ES-I3 (cell line): ENCODE results near the gene ITIH6.
"Not testable (repeated sequence)": the region's sequence is repeated elsewhere in the genome, so short reads cannot be mapped to it uniquely, and the experiment has no call there.

Source experiments
- H3K36me3 ChIP-seq: 2 replicates; pipeline ENCODE4 v1.6.1; 2013; ENCODE audit warnings: mild to moderate bottlenecking, low read length, control low read depth, moderate library complexity; ENCODE audit not compliant: insufficient read depth
- H3K4me1 ChIP-seq: 2 replicates; pipeline ENCODE4 v1.6.1; 2013; ENCODE audit warnings: mild to moderate bottlenecking, control low read depth, low read length; ENCODE audit not compliant: insufficient read depth
- H3K9ac ChIP-seq: 2 replicates; pipeline ENCODE4 v1.6.1; 2013; ENCODE audit warnings: low read depth, mild to moderate bottlenecking, low read length, moderate library complexity
- H3K9me3 ChIP-seq: 2 replicates; pipeline ENCODE4 v1.6.1; 2013; ENCODE audit warnings: mild to moderate bottlenecking, low read length, moderate library complexity; ENCODE audit not compliant: control insufficient read depth, insufficient read depth

The ITIH6 gene

DNA sequence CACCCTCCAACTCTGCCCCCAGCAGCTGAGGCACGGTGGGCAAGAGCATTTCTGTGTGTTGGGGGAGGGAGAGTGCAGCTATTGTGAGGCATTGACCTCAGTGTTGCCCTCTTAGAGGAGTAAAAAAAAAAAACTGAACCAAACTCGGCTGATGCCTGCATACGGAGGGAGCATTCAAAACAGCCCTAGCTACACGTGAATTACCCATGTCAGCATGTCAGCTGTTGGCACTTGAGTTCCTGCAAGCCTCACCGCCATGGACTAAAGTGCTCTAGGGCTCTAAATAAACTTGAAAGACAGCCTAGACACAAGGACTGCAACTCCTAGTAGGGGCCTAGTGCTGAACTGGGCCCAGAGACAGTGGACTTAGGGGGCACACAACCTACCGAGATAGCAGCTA is 22.0 kb downstream of the ITIH6 start:
- Histone ChIP-seq H3K4me1 (peaks cover 14% of the 10 kb centered on the region), H3K9me3 (no peaks in the 10 kb centered on the region), H3K36me3 (no peaks in the 10 kb centered on the region), H3K9ac (no peak overlapping the region)

DNA sequence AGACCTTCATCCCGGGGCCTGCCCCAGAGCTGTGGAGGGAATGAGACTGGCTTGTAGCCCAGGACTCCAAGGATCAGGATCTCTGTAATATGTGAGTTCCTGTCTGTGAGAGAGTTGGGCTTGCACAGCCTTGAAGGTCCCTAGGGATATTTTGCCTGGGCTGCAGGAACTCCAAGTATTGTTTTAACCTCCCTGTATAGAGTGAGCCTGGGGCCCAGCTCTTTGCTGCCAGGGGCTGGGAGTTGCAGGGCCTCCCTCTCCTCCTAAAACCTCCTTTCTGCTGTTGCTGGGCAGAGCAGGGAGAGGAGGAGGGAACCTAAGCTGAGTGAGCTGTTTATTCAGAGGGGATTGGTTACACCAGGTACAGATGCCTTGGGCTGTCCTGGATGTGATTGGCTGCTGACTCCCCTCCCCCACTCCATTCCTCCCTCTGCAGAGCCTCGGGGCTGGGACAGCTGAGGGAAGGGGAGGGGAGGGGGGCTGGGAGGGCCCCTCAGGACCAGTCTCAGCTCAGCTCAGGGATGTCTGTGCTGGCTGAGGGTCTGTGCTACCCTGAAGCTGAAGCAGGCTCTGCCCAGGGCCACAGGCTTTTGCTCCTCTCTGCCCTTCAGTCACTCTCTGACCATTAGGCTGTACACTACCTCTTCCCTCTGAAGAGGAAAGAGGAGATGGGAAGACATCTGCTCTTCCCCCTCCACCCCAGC is 23.5 kb downstream of the ITIH6 start:
- not testable (repeated sequence) for H3K9ac ChIP-seq, H3K9me3 ChIP-seq, H3K36me3 ChIP-seq
- peaks cover 14% of the 10 kb centered on the region for H3K4me1 ChIP-seq

DNA sequence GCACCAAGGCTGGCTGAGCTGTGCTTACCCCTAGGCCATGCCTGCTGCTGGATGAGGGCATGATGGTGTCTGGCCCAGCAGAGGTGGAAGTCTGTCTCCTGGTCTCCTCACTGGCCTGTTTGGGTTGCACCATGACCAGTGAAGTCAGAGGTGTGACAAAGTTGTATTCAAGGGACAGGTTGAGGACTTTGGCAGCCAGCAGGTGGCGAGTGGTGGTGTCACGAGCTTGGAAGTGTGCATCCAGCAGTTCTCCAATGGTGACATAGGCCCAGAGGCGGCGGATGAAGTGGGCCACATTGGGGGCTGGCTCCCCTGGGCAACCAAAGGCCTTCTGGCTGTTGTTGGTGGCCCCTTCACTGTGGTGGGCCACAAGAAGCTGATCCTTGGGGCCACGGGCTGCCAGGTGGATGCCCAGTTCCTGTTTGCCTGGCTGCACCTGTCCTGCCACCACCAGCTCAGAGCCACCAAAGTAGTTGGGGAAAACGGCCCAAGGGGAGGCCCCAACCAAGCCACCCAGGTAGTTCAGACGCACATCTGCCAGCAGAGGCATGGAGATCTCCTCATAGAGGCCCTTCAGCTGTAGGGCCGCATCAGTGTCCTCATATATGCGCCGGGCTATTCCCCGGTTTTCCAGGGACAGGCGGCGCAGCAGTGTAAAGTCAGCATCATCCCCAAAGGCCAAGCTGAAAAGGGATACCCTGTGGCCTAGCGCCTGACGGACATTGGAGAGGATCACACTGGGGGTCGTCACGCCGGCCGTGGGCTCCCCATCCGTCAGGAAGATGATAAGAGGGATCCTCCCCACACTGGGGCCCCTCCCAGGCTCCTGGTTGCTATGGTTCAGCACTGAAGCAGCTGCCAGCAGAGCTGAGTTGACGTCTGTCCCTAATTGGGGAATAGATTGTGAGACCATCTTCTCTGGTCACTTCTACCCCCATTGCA is 39.7 kb downstream of the ITIH6 start:
- Histone ChIP-seq H3K4me1 (peaks cover 8% of the 10 kb centered on the region; the same call in 1 of the 2 replicates), H3K9me3 (no peaks in the 10 kb centered on the region), H3K36me3 (no peaks in the 10 kb centered on the region), H3K9ac (no peak overlapping the region)

DNA sequence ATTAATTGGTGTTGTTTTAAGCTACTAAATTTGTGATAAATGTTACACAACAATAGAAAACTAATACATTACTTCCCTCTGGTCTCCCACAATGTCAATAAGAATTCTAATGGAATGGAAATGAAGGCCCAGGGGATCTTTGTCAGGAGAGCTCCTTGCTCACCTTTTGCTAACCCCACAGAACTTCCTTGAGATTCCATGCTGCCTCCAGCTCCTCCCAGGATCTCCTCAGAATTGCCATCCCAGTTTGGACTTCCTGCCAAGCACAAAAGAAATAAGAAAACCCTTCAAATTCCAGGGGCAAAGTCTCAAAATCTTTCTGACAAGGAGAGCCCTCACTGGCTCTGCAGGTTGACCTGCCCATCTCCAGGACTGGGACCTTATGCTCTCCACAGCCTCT is 43.2 kb downstream of the ITIH6 start:
- Histone ChIP-seq H3K9ac (no peak overlapping the region), H3K36me3 (no peaks in the 10 kb centered on the region)

DNA sequence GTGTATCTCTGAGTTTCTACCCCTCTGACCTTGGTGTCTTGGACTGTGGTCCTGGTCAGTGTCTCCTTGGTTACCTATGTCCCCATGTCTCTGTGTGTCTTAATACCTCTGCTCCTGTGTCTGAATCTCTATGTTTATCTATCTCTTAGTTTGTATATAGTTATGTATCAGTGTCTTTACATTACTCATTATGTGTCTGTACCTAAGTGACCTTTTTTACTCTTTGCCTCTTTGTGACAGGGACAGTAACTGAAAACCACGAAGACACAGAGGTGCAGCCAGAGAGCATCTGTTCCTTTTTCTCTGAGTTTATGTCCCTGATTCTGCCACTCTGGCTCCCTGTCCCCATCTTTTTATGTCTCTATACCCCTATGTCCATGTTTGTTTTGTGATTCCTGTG is 49.4 kb downstream of the ITIH6 start:
- Histone ChIP-seq H3K4me1 (no peaks in the 10 kb centered on the region), H3K9me3 (no peaks in the 10 kb centered on the region), H3K36me3 (no peaks in the 10 kb centered on the region), H3K9ac (no peak overlapping the region)

More for the DNA sequence above, 43.2 kb downstream of the ITIH6 start:
- Histone ChIP-seq H3K4me1 (peaks cover 8% of the 10 kb centered on the region; the same call in 1 of the 2 replicates), H3K9me3 (no peaks in the 10 kb centered on the region)

DNA sequence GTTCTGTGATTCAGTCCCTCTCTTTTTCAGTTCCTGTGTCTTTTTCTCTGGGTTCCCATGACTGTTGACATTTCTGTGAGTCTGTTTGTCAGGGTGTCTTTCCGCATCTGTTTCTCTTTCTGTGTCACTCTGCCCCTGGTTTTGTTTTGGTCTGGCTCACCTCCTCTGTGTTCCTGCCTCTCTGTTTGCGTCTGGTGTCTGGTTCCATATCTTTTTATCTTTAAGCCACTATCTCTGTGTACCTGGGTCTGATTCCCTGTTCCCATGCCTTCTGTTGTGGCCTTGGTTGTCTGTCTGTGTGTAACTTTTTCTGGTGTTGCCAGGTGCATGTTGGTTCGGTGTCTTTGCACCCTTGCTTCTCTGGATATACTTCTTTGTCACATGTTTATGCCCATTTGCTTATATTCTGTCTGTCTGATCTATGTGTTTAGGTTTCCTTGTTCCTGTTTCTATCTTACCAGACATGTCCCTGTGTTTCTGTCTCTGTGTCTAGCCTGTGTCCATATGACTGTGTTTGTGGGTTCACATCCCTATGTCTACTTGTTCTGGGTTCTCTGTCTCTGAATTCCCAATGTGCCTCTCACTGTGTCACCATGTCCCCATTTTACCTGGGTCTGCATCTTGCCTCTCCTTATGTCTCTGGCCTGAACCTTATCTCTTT is 50.2 kb downstream of the ITIH6 start:
- no peak overlapping the region for H3K9ac ChIP-seq
- H3K4me1 ChIP-seq: no peaks in the 10 kb centered on the region
- H3K9me3 ChIP-seq: no peaks in the 10 kb centered on the region
- no peaks in the 10 kb centered on the region for H3K36me3 ChIP-seq

DNA sequence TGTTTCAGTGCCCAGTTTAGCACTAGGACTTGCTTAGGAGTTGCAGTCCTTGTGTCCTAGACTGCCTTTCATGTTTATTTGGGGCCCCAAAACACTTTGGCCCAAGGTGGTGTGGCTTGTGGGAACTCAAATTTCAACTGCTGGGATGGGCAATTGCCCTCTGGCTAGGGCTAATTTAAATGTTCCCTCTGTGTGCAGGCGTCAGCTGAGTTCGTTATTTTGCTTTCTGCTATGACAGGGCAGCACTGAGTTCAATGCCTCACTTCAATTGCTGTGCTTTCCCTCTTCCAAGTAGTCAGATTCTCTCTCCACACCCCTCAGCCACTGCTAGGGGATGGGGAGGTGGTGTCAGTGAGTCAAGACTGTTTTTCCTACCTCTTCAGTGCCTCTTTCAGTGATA is 51.1 kb downstream of the ITIH6 start:
- Histone ChIP-seq H3K9me3 (no peaks in the 10 kb centered on the region), H3K9ac (no peak overlapping the region)

DNA sequence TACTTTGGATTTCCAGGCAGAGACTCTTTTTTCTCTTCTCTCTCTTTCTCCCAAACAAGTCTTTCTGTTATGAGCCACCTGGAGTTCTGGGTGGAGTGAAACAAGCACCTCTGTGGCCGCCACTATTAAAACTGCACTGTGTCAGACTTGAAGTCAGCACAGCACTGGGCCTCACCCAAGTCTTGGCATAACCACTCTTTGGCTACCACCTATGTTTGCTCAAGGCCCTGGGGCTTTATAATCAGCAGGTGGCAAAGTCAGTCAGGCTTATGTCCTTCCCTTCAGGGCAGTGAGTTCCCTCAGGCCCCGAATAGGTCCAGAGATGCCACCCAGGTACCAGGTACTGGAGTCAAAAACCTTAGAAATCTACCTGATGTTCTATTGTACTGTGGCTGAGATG is 52.4 kb downstream of the ITIH6 start:
- H3K9ac ChIP-seq: no peak overlapping the region
- H3K4me1 ChIP-seq: no peaks in the 10 kb centered on the region
- no peaks in the 10 kb centered on the region for H3K36me3 ChIP-seq
- no peaks in the 10 kb centered on the region for H3K9me3 ChIP-seq

More for the DNA sequence above, 51.1 kb downstream of the ITIH6 start:
- Histone ChIP-seq H3K36me3 (no peaks in the 10 kb centered on the region), H3K4me1 (no peaks in the 10 kb centered on the region)

DNA sequence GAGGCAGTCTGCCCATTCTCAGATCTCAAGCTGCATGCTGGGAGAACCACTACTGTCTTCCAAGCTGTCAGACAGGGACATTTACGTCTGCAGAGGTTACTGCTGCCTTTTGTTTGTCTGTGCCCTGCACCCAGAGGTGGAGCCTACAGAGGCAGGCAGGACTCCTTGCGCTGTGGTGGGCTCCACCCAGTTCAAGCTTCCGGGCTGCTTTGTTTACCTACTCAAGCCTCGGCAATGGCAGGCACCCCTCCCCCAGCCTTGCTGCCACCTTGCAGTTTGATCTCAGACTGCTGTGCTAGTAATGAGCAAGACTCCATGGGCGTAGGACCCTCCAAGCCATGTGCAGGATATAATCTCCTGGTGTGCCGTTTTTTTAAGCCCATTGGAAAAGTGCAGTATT is 59.5 kb downstream of the ITIH6 start:
- H3K9me3 ChIP-seq, H3K4me1 ChIP-seq, H3K36me3 ChIP-seq, H3K9ac ChIP-seq: not testable (repeated sequence)

DNA sequence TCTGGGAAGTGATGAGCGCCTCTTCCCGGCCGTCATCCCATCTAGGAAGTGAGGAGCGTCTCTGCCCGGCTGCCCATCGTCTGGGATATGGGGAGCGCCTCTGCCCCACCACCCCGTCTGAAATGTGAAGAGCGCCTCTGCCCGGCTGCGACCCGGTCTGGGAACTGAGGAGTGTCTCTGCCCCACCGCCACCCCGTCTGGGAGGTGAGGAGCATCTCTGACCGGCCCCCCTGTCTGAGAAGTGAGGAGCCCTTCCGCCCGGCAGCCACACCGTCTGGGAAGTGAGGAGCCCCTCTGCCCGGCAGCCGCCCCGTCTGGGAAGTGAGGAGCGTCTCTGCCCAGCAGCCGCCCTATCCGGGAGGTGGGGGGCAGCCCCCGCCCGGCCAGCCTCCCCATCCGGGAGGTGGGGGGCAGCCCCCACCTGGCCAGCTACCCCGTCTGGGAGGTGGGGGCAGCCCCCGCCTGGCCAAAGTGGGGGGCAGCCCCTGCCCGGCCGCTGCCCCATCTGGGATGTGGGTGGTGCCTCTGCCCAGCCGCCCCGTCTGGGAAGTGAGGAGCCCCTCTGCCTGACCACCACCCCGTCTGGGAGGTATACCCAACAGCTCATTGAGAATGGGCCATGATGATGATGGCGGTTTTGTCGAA is 61.6 kb downstream of the ITIH6 start:
- not testable (repeated sequence) for H3K9me3 ChIP-seq, H3K4me1 ChIP-seq, H3K9ac ChIP-seq, H3K36me3 ChIP-seq

DNA sequence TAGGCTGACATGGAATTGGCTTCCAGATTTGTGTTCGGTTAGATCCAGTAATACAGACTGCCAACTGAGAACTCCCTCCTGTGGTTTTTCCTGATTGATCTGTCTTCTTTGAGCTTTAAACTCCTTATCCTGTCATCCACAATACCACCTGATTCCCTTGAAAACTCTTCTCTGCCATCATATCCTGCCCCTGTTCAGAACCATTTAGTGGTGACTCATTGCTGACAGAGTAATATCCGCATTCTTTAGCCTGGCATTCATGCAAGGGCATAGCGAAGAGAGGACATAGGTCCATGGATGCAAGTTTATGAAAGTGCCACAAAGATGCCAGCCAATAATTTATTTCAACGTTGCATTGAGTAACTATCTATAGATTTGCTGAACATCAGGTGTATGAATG is 76.6 kb downstream of the ITIH6 start:
- H3K9me3 ChIP-seq: no peaks in the 10 kb centered on the region
- H3K4me1 ChIP-seq: no peaks in the 10 kb centered on the region
- no peaks in the 10 kb centered on the region for H3K36me3 ChIP-seq
- H3K9ac ChIP-seq: no peak overlapping the region

DNA sequence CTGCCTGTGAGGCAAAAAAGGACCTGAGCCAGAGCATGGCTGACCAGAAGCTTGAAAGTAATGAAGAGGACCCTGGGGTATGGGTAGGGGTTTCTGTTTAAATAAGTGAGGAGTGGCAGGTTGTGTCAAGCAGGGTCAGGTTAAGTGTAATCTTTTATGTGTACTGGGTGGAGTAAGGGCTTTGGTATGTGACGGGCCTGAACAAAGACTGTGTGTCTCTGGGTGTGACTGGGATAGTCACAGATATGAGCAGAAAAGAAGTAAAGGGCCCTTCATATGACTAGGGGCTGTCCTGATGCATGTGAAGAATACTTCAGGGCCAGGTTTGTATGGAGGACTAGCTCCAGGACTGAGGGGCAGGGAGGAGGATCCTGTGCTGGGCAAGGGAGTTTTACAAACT is 82.4 kb downstream of the ITIH6 start:
- H3K36me3 ChIP-seq: no peaks in the 10 kb centered on the region
- H3K4me1 ChIP-seq: no peaks in the 10 kb centered on the region
- no peak overlapping the region for H3K9ac ChIP-seq
- no peaks in the 10 kb centered on the region for H3K9me3 ChIP-seq

DNA sequence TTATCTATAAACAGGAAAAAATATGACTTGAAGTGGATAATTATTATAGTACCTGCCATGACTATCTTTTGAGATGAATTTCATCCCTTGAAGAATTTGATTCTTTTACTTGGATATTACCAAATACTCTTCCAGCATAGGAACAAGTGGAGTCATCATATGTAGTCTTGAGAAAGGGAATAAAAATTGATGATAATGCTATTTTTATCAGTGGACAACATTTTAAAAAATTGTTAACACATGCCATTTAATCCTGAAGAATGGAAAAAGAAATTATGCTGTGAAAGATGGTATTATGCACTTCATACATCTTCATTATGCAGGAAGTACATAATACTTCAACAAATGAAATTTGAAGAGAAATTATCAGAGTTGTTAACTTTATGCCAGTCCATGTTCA is 83.6 kb downstream of the ITIH6 start:
- no peaks in the 10 kb centered on the region for H3K4me1 ChIP-seq
- H3K9me3 ChIP-seq: no peaks in the 10 kb centered on the region
- H3K9ac ChIP-seq: no peak overlapping the region
- no peaks in the 10 kb centered on the region for H3K36me3 ChIP-seq

DNA sequence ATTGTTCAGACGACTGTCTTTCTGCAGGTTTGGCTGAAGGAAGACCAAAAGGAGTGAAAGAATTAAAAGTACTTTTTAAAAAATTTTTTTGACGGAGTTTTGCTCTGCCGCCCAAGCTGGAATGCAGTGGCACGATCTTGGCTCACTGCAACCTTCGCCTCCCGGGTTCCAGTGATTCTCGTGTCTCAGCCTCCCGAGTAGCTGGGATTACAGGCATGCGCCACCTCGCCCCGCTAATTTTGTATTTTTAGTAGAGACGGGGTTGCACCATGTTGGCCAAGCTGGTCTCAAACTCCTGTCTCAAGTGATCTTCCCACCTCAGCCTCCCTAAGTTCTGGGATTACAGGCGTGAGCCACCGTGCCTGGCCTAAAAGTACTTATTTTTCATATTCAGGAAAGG is 86.3 kb downstream of the ITIH6 start:
- Histone ChIP-seq H3K9me3 (no peaks in the 10 kb centered on the region), H3K9ac (no peak overlapping the region), H3K4me1 (peaks cover 6% of the 10 kb centered on the region), H3K36me3 (no peaks in the 10 kb centered on the region)
